ENCODE measurements around the gene MDM2.

- TF ChIP-seq CREBL2 (CRISPR knock-in tag; IDR thresholded peaks at IDR 0.05; ENCODE audit: borderline replicate concordance) = no peak
- TF ChIP-seq GZF1 (CRISPR knock-in tag; IDR thresholded peaks at IDR 0.05) = no peak
- TF ChIP-seq, protein P1, sequence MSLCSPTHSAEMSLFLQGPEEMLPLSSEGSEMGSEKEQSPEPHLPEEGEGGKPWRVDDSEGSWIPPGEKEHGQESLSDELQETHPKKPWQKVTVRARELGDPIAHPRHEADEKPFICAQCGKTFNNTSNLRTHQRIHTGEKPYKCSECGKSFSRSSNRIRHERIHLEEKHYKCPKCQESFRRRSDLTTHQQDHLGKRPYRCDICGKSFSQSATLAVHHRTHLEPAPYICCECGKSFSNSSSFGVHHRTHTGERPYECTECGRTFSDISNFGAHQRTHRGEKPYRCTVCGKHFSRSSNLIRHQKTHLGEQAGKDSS (CRISPR knock-in tag; IDR thresholded peaks at IDR 0.05; ENCODE audit: borderline replicate concordance, low read depth) = 0 out of 2 replicates have a peak, but pooled peaks have one; percentile 77
- no peak for TF ChIP-seq KDM5A (IDR thresholded peaks at IDR 0.05; ENCODE audit: borderline replicate concordance, low read length)
- TF ChIP-seq ISX (CRISPR knock-in tag; conservative IDR thresholded peaks at IDR 0.05) = no peak
- no peak for TF ChIP-seq GABPA (IDR thresholded peaks at IDR 0.05; ENCODE audit: low read depth, low read length)
- no peak for TF ChIP-seq GABPA (CRISPR knock-in tag; IDR thresholded peaks at IDR 0.05; ENCODE audit: low read depth)
- TF ChIP-seq POLR2AphosphoS5 (IDR thresholded peaks at IDR 0.05; ENCODE audit: low read depth, low read length) = peak; percentile 92
- TF ChIP-seq NR2F6 (IDR thresholded peaks at IDR 0.05) = peak; percentile 86
- TF ChIP-seq NR2F6 (CRISPR knock-in tag; IDR thresholded peaks at IDR 0.05) = peak; percentile 88
Measured at GRCh38 chr12:68804657-68805591, 3.1 kb upstream of the MDM2 start.

Data from HepG2 (cell line).